Measurements from ENCODE around the gene C1D.
A peak's percentile ranks its signal among the peaks of the same experiment; 100 is the strongest.

- TF ChIP-seq CTCF (conservative IDR thresholded peaks at IDR 0.05; ENCODE audit: low read depth, low read length) (peak; percentile 44), EZH2 (IDR thresholded peaks at IDR 0.05; ENCODE audit: borderline replicate concordance, low read depth, low read length, poor library complexity, severe bottlenecking) (no peak)
Measured at GRCh38 chr2:68110102-68110501, 47.3 kb upstream of the C1D start.
